ENCODE data around the gene RUBCNL.

The RUBCNL gene

DNA sequence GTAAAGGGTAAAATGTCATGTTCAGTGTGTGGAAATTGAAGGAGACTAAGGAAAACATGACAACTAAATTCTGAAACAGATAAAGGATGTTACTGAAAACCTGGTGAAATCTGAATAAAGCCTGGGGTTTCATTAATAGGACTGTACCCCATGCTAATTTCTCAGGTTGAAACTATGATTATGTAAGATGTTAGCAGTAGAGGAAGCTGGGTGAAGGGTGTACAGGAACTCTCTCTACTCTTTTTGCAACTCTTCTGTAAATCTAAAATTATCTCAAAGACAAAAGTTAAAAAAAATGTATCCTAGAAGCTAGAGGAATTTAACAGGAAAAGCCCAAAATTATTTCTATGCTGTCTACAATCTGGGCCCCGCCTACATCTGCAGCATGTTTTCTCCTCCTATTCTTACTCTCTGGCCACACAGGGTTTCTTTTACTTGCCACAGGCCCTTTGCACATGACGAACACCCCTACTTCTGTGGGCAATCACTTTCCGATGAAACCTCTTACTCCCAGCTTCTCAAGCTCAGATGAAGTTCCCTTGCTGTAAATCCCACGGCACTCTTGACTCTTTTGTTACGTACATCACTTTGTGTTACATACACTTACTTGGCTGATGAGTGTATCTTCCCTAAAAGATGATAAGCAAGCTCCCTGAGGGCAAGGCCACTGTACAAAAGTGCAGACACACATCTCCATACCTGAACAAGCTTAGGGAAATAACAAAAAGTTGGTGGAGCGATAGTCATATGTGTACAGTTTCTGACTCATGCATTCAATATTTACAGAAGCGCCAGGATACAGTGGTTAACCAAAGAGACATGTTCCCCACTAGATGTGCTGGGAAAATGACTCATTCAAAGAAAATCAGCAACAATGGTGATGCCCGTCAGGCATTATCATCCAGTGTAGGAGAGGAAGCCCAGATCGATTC lies 32.6 kb downstream of the RUBCNL start:
- H3K27ac ChIP-seq = no peak overlapping the region
- no peak for DNase-seq (ENCODE audit: low read depth, low spot score)
- H3K9me3 ChIP-seq (ENCODE audit: low read depth, low read length) = no peaks in the 10 kb centered on the region
- no peak overlapping the region for H3K4me3 ChIP-seq
- TF ChIP-seq POLR2AphosphoS5 (IDR thresholded peaks at IDR 0.05; ENCODE audit: borderline replicate concordance, low read depth, low read length) (no peak), EZH2 (IDR thresholded peaks at IDR 0.05) (no peak), FOXP2 (optimal IDR thresholded peaks at IDR 0.05; ENCODE audit: control extremely low read depth, extremely low read length, insufficient read depth) (no peak)
- no peak overlapping the region for H3K9ac ChIP-seq (ENCODE audit: insufficient read length)
- peaks cover 92% of the 10 kb centered on the region for H3K36me3 ChIP-seq (ENCODE audit: insufficient read depth, low read length)

DNA sequence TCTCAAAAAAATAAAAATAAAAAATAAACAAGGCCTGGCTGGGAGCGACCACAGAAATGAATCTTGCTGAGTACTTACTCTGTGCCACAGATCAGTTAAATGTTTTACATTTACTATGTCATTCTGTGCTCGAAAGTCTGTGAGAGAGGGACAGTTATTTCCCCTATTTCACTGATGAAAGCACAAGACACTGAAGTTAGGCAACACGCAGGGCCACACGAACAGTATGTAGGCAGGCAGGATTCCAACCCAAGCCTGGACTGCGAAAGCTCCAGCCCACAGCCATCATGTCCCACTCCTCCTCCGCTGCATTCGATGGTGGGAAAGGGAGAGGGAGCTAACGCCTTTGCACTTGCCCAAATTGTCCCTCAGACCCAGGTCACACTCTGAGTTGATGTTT lies 34.2 kb downstream of the RUBCNL start:
- H3K9ac ChIP-seq (ENCODE audit: insufficient read length) = no peak overlapping the region
- peaks cover 93% of the 10 kb centered on the region for H3K36me3 ChIP-seq (ENCODE audit: insufficient read depth, low read length)
- DNase-seq (ENCODE audit: low read depth, low spot score) = no peak
- no peak for TF ChIP-seq EZH2 (IDR thresholded peaks at IDR 0.05)
- TF ChIP-seq FOXP2 (optimal IDR thresholded peaks at IDR 0.05; ENCODE audit: control extremely low read depth, extremely low read length, insufficient read depth) = no peak
- TF ChIP-seq POLR2AphosphoS5 (IDR thresholded peaks at IDR 0.05; ENCODE audit: borderline replicate concordance, low read depth, low read length) = no peak
- H3K9me3 ChIP-seq (ENCODE audit: low read depth, low read length) = no peaks in the 10 kb centered on the region
- no peak overlapping the region for H3K27ac ChIP-seq
- no peak overlapping the region for H3K4me3 ChIP-seq

DNA sequence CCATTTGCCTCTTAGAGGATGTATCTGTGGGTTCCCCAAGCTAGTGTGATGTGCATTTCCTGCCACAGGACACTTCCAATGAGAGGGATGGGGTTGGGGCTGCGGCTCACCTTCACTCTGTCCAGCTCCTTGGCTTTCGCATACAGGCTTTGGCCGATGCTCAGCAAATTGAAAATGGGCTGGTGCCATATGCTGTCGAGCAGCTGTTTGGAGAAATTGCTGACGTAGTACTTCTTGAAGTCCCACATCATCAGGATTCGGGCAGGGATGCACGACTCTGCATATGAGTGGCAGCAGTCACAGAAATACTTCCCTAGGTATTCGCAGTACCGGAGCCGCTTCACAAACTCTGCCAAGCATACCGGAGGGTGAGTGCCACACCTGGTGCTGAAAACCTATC lies 37.0 kb downstream of the RUBCNL start:
- DNase-seq (ENCODE audit: low read depth, low spot score) = no peak
- TF ChIP-seq FOXP2 (optimal IDR thresholded peaks at IDR 0.05; ENCODE audit: control extremely low read depth, extremely low read length, insufficient read depth) (no peak), POLR2AphosphoS5 (IDR thresholded peaks at IDR 0.05; ENCODE audit: borderline replicate concordance, low read depth, low read length) (no peak), EZH2 (IDR thresholded peaks at IDR 0.05) (no peak)
- no peak overlapping the region for H3K27ac ChIP-seq
- H3K9ac ChIP-seq (ENCODE audit: insufficient read length) = no peak overlapping the region
- H3K9me3 ChIP-seq (ENCODE audit: low read depth, low read length) = no peaks in the 10 kb centered on the region
- no peak overlapping the region for H3K4me3 ChIP-seq
- peaks cover 89% of the 10 kb centered on the region for H3K36me3 ChIP-seq (ENCODE audit: insufficient read depth, low read length)

DNA sequence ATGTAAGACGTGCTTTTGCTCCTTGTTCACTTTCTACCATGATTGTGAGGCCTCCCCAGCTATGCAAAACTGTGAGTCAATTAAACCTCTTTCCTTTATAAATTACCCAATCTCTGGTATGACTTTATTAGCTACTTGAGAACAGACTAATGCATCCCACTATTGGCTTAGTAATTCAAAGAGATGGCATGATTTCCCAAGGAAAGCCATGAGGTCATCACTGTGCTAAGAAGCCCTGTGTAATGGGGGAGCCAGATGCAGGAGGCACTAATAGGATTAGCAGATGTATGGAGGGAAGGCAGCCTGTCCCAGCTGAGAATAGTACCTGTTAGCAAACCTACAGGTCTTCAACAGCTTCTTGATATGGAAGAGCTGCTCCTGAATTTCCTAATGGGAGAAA lies 38.1 kb downstream of the RUBCNL start:
- no peak for DNase-seq (ENCODE audit: low read depth, low spot score)
- no peak for TF ChIP-seq EZH2 (IDR thresholded peaks at IDR 0.05)
- no peak for TF ChIP-seq FOXP2 (optimal IDR thresholded peaks at IDR 0.05; ENCODE audit: control extremely low read depth, extremely low read length, insufficient read depth)
- no peak for TF ChIP-seq POLR2AphosphoS5 (IDR thresholded peaks at IDR 0.05; ENCODE audit: borderline replicate concordance, low read depth, low read length)
- H3K9me3 ChIP-seq (ENCODE audit: low read depth, low read length) = no peaks in the 10 kb centered on the region
- no peak overlapping the region for H3K27ac ChIP-seq
- no peak overlapping the region for H3K4me3 ChIP-seq
- H3K36me3 ChIP-seq (ENCODE audit: insufficient read depth, low read length) = peaks cover 89% of the 10 kb centered on the region
- no peak overlapping the region for H3K9ac ChIP-seq (ENCODE audit: insufficient read length)

DNA sequence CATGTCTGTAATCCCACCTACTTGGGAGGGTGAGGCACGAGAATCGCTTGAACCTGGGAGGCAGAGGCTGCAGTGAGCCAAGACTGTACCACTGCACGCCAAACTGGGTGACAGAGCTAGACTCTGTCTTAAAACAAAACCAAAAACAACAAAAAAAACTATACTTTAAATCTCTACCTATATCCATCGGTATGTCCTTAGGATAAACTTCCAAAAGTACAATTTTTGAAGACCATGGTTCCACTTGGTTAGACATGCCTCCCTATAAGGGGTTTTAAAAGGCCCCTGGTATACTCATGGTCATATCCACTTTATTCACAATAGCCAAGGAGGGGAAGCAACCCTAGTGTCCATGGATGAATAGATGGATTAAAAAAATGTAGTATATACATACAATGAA lies 39.8 kb downstream of the RUBCNL start:
- no peak for DNase-seq (ENCODE audit: low read depth, low spot score)
- no peaks in the 10 kb centered on the region for H3K9me3 ChIP-seq (ENCODE audit: low read depth, low read length)
- H3K27ac ChIP-seq = no peak overlapping the region
- no peak overlapping the region for H3K9ac ChIP-seq (ENCODE audit: insufficient read length)
- no peak overlapping the region for H3K4me3 ChIP-seq
- no peak for TF ChIP-seq FOXP2 (optimal IDR thresholded peaks at IDR 0.05; ENCODE audit: control extremely low read depth, extremely low read length, insufficient read depth)
- no peak for TF ChIP-seq POLR2AphosphoS5 (IDR thresholded peaks at IDR 0.05; ENCODE audit: borderline replicate concordance, low read depth, low read length)
- TF ChIP-seq EZH2 (IDR thresholded peaks at IDR 0.05) = no peak
- H3K36me3 ChIP-seq (ENCODE audit: insufficient read depth, low read length) = peaks cover 89% of the 10 kb centered on the region

DNA sequence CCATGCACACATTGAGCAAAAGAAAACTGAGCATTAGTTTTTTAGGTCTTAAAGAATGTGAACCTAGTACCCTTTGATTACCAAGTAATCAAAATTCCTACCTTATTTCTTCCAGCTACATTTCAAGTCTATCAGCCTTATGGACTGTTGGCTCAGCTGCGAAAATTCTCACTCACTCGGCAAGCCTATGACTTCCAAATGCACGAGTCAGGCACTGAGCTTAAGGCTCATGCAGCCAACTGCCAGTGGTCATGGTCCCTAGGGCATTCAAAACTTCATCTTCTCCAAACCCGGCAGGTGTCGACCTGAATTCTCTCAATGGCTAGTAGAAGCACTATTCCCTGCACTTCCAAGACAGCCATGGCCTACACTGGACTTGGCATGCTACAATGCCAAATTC lies 41.2 kb downstream of the RUBCNL start:
- Histone ChIP-seq H3K36me3 (ENCODE audit: insufficient read depth, low read length) (peaks cover 92% of the 10 kb centered on the region), H3K4me3 (no peak overlapping the region), H3K9ac (ENCODE audit: insufficient read length) (no peak overlapping the region), H3K9me3 (ENCODE audit: low read depth, low read length) (no peaks in the 10 kb centered on the region), H3K27ac (no peak overlapping the region)
- TF ChIP-seq EZH2 (IDR thresholded peaks at IDR 0.05) = no peak
- no peak for TF ChIP-seq POLR2AphosphoS5 (IDR thresholded peaks at IDR 0.05; ENCODE audit: borderline replicate concordance, low read depth, low read length)
- no peak for TF ChIP-seq FOXP2 (optimal IDR thresholded peaks at IDR 0.05; ENCODE audit: control extremely low read depth, extremely low read length, insufficient read depth)
- no peak for DNase-seq (ENCODE audit: low read depth, low spot score)

DNA sequence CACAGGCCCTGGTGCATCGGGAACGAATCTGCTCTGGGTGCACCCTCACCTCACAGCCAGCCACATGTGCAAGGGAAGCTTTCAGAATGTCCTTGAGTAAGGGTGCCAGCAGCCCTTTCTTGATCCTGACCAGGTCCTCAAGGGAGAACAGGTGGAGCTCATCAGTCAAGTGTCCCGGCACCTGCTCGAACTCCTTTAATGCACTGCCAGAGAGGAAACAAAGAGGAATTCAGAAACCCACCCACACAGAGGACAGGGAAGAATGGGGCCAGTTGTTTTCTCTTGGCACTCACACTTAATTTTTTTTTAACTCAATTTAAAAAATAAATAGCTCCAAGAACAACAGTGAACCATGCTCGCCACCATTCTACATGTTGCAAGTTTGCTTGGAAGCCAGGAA lies 41.7 kb downstream of the RUBCNL start:
- Histone ChIP-seq H3K36me3 (ENCODE audit: insufficient read depth, low read length) (peaks cover 92% of the 10 kb centered on the region), H3K9ac (ENCODE audit: insufficient read length) (no peak overlapping the region), H3K9me3 (ENCODE audit: low read depth, low read length) (no peaks in the 10 kb centered on the region), H3K27ac (no peak overlapping the region), H3K4me3 (no peak overlapping the region)
- no peak for DNase-seq (ENCODE audit: low read depth, low spot score)
- TF ChIP-seq FOXP2 (optimal IDR thresholded peaks at IDR 0.05; ENCODE audit: control extremely low read depth, extremely low read length, insufficient read depth) = no peak
- no peak for TF ChIP-seq EZH2 (IDR thresholded peaks at IDR 0.05)
- no peak for TF ChIP-seq POLR2AphosphoS5 (IDR thresholded peaks at IDR 0.05; ENCODE audit: borderline replicate concordance, low read depth, low read length)

DNA sequence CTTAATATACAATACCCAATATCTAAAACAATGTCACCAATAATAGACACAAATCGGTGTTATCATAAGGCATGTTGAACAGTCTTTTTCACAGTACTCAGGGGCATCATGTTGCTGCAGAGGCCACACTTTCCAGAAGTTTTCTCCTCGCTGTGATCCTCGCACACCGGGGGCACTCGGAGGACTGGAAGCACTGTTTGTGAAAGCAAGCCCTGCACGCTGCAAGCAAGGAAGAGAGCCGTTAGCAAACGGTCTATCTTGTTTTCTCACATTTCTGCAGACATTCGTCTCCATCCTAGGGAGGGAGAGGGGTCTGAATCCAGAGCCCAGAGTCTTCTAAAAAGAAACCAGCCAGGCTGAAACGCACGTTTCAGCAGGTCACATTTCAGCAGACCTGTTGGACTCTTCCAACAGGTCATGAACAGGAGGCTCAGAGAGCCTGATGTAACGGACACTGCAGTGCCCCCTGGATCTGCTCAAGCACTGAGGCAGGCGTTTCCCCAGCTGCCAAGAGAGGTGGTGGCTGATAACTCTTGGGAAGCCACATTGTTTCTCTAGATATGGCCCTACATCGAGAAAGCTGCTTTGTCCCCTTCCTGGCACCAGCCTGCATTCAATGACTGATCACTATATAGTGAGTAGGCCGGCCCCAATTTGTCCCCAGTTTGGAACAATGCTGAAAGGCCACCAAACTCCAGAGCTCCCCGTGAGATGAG lies 43.6 kb downstream of the RUBCNL start:
- Histone ChIP-seq H3K9me3 (ENCODE audit: low read depth, low read length) (no peaks in the 10 kb centered on the region), H3K9ac (ENCODE audit: insufficient read length) (no peak overlapping the region), H3K36me3 (ENCODE audit: insufficient read depth, low read length) (peaks cover 88% of the 10 kb centered on the region), H3K27ac (no peak overlapping the region), H3K4me3 (no peak overlapping the region)
- no peak for TF ChIP-seq EZH2 (IDR thresholded peaks at IDR 0.05)
- no peak for TF ChIP-seq POLR2AphosphoS5 (IDR thresholded peaks at IDR 0.05; ENCODE audit: borderline replicate concordance, low read depth, low read length)
- DNase-seq (ENCODE audit: low read depth, low spot score) = no peak
